Activated T-cell treated with anti-CD3 and anti-CD28 coated beads, Interleukin-2, amount 50 U/mL, for 72 hours (primary cell): ENCODE data around the gene MFN2. TPM values are rescaled to one million over a fixed set of nuclear protein-coding genes. Genes with fewer than 3 reads are reported as not detected.

Source experiments
- ATAC-seq, 2 donors: fragments of 150-1000 bp; cut with Tn5 transposase; replicated peaks in 1 of 2; 2 replicates each; pipeline ENCODE4 v1.10.0; 2021; ENCODE audit warnings: moderate library complexity in 2 of 2, mild to moderate bottlenecking in 1 of 2
- DNase-seq, 2 donors: peaks; one replicate each; pipeline ENCODE4 v3.0.0; 2021 to 2022; ENCODE audit warnings: mixed read lengths in 1 of 2
- H3K27ac Mint-ChIP-seq: one replicate; pipeline ENCODE4 v1.8.0; 2022; ENCODE audit warnings: mild to moderate bottlenecking, moderate library complexity, mixed read lengths
- H3K27me3 Mint-ChIP-seq: one replicate; pipeline ENCODE4 v1.8.0; 2022; ENCODE audit warnings: low read depth, mixed read lengths
- H3K36me3 Mint-ChIP-seq, 2 donors: one replicate each; pipeline ENCODE4 v1.8.0; 2022; ENCODE audit warnings: mixed read lengths in 2 of 2, mild to moderate bottlenecking in 1 of 2; ENCODE audit not compliant: insufficient read depth in 2 of 2
- H3K4me1 Mint-ChIP-seq: one replicate; pipeline ENCODE4 v1.8.0; 2022; ENCODE audit warnings: low read depth, mixed read lengths
- H3K4me3 Mint-ChIP-seq, 2 donors: one replicate each; pipeline ENCODE4 v1.8.0; 2022; ENCODE audit warnings: mild to moderate bottlenecking in 2 of 2, mixed read lengths in 2 of 2, moderate library complexity in 2 of 2
- H3K9me3 Mint-ChIP-seq, 2 donors: one replicate each; pipeline ENCODE4 v1.8.0; 2022; ENCODE audit warnings: mixed read lengths in 2 of 2
- total RNA-seq, 2 donors: library from RNA; stranded (reverse); gene quantifications; one replicate each; pipeline ENCODE4 v1.2.3, GENCODE V29; 2022

The MFN2 gene
- total RNA-seq, 2 donors from 2014 or later = 54.8 to 66.1 TPM

DNA sequence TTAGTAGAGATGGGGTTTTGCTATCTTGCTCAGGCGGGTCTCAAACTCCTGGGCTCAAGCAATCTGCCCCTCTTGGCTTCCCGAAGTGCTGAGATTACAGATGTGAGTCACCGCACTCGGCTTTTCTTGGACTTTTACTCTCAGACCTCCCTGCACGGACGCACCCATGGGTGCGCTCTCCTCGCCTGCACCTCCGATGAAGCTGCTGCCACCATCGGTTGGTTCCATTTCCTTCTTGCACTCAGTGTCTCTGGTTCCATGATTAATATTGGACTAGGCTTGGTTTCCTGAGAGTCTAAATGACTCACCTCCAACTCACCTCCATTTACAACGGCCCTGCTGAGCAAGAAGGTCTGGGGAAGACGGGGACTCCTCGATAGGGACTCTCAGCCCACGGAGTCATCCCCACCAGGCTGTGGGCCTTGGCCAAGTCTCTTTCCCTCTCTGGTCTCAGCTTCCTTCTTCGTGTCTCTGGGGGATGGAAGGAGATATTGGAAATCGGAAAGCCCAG, 76.1 kb downstream of the MFN2 start:
- peak; percentile 48 to 52 for ATAC-seq
- Mint-ChIP-seq H3K4me3 (peak overlapping the region; percentile 37 to 54), H3K27ac (peak overlapping the region; percentile 0), H3K4me1 (peaks cover 96% of the 10 kb centered on the region), H3K36me3 (peaks cover 4 to 7% of the 10 kb centered on the region in 2 donors), H3K9me3 (no peaks in the 10 kb centered on the region), H3K27me3 (no peaks in the 10 kb centered on the region)
- DNase-seq = peak; percentile 66 to 73

DNA sequence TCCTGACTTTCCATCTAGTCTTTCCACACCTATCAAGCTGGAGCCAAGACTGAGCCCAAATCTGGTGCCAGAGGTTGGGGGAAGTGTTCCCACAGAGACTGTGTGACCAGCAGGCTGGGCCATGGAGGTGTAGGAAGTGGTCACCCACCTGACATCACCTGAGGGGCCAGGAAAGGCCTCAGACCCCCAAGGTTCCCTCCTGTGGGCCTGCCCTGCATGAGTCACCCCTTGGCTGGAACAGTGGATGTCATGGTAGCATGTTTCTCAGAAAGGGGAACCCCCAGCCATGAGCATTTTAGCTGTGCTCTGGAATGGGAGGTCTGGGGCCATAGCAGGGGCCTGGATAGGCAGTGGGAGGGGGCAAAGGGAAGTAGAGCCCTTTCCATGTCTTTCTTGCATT, 77.1 kb downstream of the MFN2 start:
- H3K4me1 Mint-ChIP-seq = peaks cover 95% of the 10 kb centered on the region
- H3K9me3 Mint-ChIP-seq = peaks cover 0 to 2% of the 10 kb centered on the region in 2 donors
- peak; percentile 43 to 57 for ATAC-seq

GRCh38 chr1:12057940-12058687, 77.9 kb downstream of the MFN2 start:
- ATAC-seq (no peak), DNase-seq (no peak)
- Mint-ChIP-seq H3K4me3 (peak overlapping the region; percentile 20 to 22), H3K4me1 (peaks cover 92% of the 10 kb centered on the region), H3K9me3 (peaks cover 0 to 2% of the 10 kb centered on the region in 2 donors), H3K27me3 (peaks cover 5% of the 10 kb centered on the region), H3K27ac (no peak overlapping the region), H3K36me3 (peaks cover 7% of the 10 kb centered on the region in 2 donors)

More for the DNA sequence above, 77.1 kb downstream of the MFN2 start:
- peak overlapping the region; percentile 38 for H3K27ac Mint-ChIP-seq
- peaks cover 5% of the 10 kb centered on the region for H3K27me3 Mint-ChIP-seq
- H3K36me3 Mint-ChIP-seq = peaks cover 4 to 7% of the 10 kb centered on the region in 2 donors
- peak overlapping the region; percentile 37 to 54 for H3K4me3 Mint-ChIP-seq
- peak; percentile 71 to 75 for DNase-seq

DNA sequence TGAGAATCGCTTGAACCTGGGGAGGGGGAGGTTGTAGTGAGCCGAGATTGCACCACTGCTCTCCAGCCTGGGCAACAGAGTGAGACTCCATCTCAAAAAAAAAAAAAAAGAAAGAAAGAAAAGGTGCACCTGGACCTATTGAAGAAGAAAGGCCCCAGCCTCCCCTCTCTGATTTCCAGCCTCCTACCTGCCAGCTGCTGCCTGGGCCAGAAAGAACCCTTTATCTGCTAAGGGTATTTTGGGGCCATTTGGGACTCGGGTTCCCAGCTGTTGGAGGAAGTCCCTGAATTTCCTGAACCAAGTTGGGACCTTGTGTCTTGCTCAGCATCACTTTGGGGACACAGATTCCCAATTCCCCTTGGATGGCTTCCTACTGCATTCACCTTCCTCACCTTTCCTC, 79.0 kb downstream of the MFN2 start:
- peaks cover 10% of the 10 kb centered on the region for H3K27me3 Mint-ChIP-seq
- H3K4me1 Mint-ChIP-seq = peaks cover 87% of the 10 kb centered on the region
- H3K27ac Mint-ChIP-seq = peak overlapping the region; percentile 16
- peak overlapping the region; percentile 56 to 76 for H3K4me3 Mint-ChIP-seq
- DNase-seq (no peak), ATAC-seq (no peak)
- H3K36me3 Mint-ChIP-seq = peaks cover 8 to 10% of the 10 kb centered on the region in 2 donors
- H3K9me3 Mint-ChIP-seq = peaks cover 0 to 2% of the 10 kb centered on the region in 2 donors

GRCh38 chr1:12059722-12060464, 79.6 kb downstream of the MFN2 start:
- Mint-ChIP-seq H3K9me3 (peaks cover 0 to 2% of the 10 kb centered on the region in 2 donors), H3K27me3 (peaks cover 16% of the 10 kb centered on the region), H3K36me3 (peaks cover 11 to 13% of the 10 kb centered on the region in 2 donors), H3K4me3 (peak overlapping the region; percentile 56 to 76), H3K27ac (peak overlapping the region; percentile 16), H3K4me1 (peaks cover 87% of the 10 kb centered on the region)
- DNase-seq (peak; percentile 69 to 75), ATAC-seq (peak; percentile 53 to 68)

GRCh38 chr1:12060500-12060899, 80.3 kb downstream of the MFN2 start:
- Mint-ChIP-seq H3K27ac (no peak overlapping the region), H3K4me3 (peak overlapping the region; percentile 33 to 35), H3K36me3 (peaks cover 11 to 13% of the 10 kb centered on the region in 2 donors), H3K4me1 (peaks cover 87% of the 10 kb centered on the region), H3K9me3 (peaks cover 0 to 2% of the 10 kb centered on the region in 2 donors), H3K27me3 (peaks cover 16% of the 10 kb centered on the region)
- ATAC-seq = no peak
- DNase-seq = no peak

Other genes with a start within 250 kb of the MFN2 start
- 10 to 100 TPM; 12.6 to 13.4 TPM for gene AGTRAP, start 244.3 kb upstream of the MFN2 start, total RNA-seq
- gene C1orf167, start 218.3 kb upstream of the MFN2 start, total RNA-seq = under 1 TPM in 1 of 2 donors, not detected in 1; 0.41 TPM
- gene MTHFR, start 174.5 kb upstream of the MFN2 start, total RNA-seq = 10 to 100 TPM; 16.0 to 18.7 TPM
- 1 to 10 TPM; 8.2 to 9.3 TPM for gene CLCN6, start 174.3 kb upstream of the MFN2 start, total RNA-seq
- gene NPPA, start 132.7 kb upstream of the MFN2 start, total RNA-seq = not detected
- gene NPPB, start 121.5 kb upstream of the MFN2 start, total RNA-seq = not detected
- 10 to 100 TPM; 25.3 to 26.9 TPM for gene KIAA2013, start 54.0 kb upstream of the MFN2 start, total RNA-seq
- gene PLOD1, start 45.7 kb upstream of the MFN2 start, total RNA-seq = 10 to 100 TPM; 13.5 to 13.6 TPM
- gene MIIP, start 39.1 kb downstream of the MFN2 start, total RNA-seq = 10 to 100 TPM; 67.3 to 80.3 TPM
- 10 to 100 TPM; 39.5 to 63.5 TPM for gene TNFRSF8, start 82.9 kb downstream of the MFN2 start, total RNA-seq
- gene TNFRSF1B, start 186.5 kb downstream of the MFN2 start, total RNA-seq = 100 to 1,000 TPM in 1 of 2 donors, 10 to 100 TPM in 1; 95.4 to 130 TPM
- 10 to 100 TPM; 36.0 to 40.5 TPM for gene VPS13D, start 249.6 kb downstream of the MFN2 start, total RNA-seq